HCT116 (cell line): Measurements from ENCODE around the gene PC.
"Not testable (repeated sequence)": the region's sequence is repeated elsewhere in the genome, so short reads cannot be mapped to it uniquely, and the experiment has no call there.

ENCODE experiments used
- CTCF ChIP-seq, 3 experiments: fragments of 200-600 bp in 1 of 3; sonication (generic) in 1 of 3; IDR thresholded peaks in 2 of 3; conservative IDR thresholded peaks in 1 of 3; 2 replicates each; pipeline ENCODE4 v1.5.1; 2012 to 2017; ENCODE audit warnings: low read depth in 2 of 3, low read length in 2 of 3, antibody characterized with exemption in 1 of 3, borderline replicate concordance in 1 of 3, control low read depth in 1 of 3, mild to moderate bottlenecking in 1 of 3, mixed read lengths in 1 of 3, mixed run types in 1 of 3, moderate library complexity in 1 of 3; ENCODE audit not compliant: insufficient read depth in 1 of 3
- EZH2 ChIP-seq: fragments of 200-600 bp; sonication (generic); IDR thresholded peaks from 2 replicates; pipeline ENCODE4 v1.6.1; 2017; ENCODE audit warnings: antibody characterized with exemption, mixed run types
- POLR2A ChIP-seq: IDR thresholded peaks from 2 replicates; pipeline ENCODE4 v1.7.0; 2011; ENCODE audit warnings: borderline replicate concordance; ENCODE audit not compliant: insufficient read depth, insufficient read length; ENCODE audit errors: extremely low read depth
- TF ChIP-seq, protein P1 (sequence below): IDR thresholded peaks from 2 replicates; pipeline ENCODE4 v1.6.1; 2012
- TF ChIP-seq, protein P2 (sequence below): IDR thresholded peaks from 2 replicates; pipeline ENCODE4 v1.6.1; 2012; ENCODE audit warnings: low read depth

- not testable (repeated sequence) for TF ChIP-seq EZH2; CTCF (IDR thresholded peaks at IDR 0.05 in 2 of 3, conservative IDR thresholded peaks at IDR 0.05 in 1 of 3; ENCODE audit: borderline replicate concordance in 1 of 3, insufficient read depth in 1 of 3, low read depth in 2 of 3, low read length in 2 of 3); POLR2A
- TF ChIP-seq, protein P1, sequence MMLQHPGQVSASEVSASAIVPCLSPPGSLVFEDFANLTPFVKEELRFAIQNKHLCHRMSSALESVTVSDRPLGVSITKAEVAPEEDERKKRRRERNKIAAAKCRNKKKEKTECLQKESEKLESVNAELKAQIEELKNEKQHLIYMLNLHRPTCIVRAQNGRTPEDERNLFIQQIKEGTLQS, result not testable (repeated sequence)
- TF ChIP-seq, protein P2, sequence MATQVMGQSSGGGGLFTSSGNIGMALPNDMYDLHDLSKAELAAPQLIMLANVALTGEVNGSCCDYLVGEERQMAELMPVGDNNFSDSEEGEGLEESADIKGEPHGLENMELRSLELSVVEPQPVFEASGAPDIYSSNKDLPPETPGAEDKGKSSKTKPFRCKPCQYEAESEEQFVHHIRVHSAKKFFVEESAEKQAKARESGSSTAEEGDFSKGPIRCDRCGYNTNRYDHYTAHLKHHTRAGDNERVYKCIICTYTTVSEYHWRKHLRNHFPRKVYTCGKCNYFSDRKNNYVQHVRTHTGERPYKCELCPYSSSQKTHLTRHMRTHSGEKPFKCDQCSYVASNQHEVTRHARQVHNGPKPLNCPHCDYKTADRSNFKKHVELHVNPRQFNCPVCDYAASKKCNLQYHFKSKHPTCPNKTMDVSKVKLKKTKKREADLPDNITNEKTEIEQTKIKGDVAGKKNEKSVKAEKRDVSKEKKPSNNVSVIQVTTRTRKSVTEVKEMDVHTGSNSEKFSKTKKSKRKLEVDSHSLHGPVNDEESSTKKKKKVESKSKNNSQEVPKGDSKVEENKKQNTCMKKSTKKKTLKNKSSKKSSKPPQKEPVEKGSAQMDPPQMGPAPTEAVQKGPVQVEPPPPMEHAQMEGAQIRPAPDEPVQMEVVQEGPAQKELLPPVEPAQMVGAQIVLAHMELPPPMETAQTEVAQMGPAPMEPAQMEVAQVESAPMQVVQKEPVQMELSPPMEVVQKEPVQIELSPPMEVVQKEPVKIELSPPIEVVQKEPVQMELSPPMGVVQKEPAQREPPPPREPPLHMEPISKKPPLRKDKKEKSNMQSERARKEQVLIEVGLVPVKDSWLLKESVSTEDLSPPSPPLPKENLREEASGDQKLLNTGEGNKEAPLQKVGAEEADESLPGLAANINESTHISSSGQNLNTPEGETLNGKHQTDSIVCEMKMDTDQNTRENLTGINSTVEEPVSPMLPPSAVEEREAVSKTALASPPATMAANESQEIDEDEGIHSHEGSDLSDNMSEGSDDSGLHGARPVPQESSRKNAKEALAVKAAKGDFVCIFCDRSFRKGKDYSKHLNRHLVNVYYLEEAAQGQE, result not testable (repeated sequence)
These were observed 133.6 kb downstream of the PC start for GRCh38 chr11:66824573-66824972.
